HepG2 (cell line): ENCODE results near the gene WWTR1. TPM values are rescaled to one million over a fixed set of nuclear protein-coding genes. Genes with fewer than 3 reads are reported as not detected.

ENCODE experiments used
- EEA1 ChIP-seq: sonication (generic); formaldehyde crosslinking; IDR thresholded peaks from 2 replicates; pipeline ENCODE4 v1.5.1; 2020; ENCODE audit warnings: mild to moderate bottlenecking, missing genetic modification reagents, borderline replicate concordance
- EZH2 ChIP-seq: conservative IDR thresholded peaks from 2 replicates; pipeline ENCODE4 v1.6.1; 2012; ENCODE audit warnings: mild to moderate bottlenecking, low read depth, low read length, moderate library complexity
- KDM1A ChIP-seq: IDR thresholded peaks from 2 replicates; pipeline ENCODE4 v1.6.1; 2016; ENCODE audit warnings: missing compliant biosample characterization
- SATB2 ChIP-seq: sonication (generic); formaldehyde crosslinking; IDR thresholded peaks from 2 replicates; pipeline ENCODE4 v1.5.0; 2020; ENCODE audit warnings: missing genetic modification reagents
- SOX5 ChIP-seq: IDR thresholded peaks from 2 replicates; pipeline ENCODE4 v1.6.1; 2016; ENCODE audit warnings: borderline replicate concordance
- STAT5B ChIP-seq: sonication (generic); formaldehyde crosslinking; IDR thresholded peaks from 2 replicates; pipeline ENCODE4 v1.4.0; 2020; ENCODE audit warnings: missing genetic modification reagents
- TBX2 ChIP-seq: sonication (generic); formaldehyde crosslinking; IDR thresholded peaks from 2 replicates; pipeline ENCODE4 v1.5.0; 2020; ENCODE audit warnings: missing genetic modification reagents, mild to moderate bottlenecking, borderline replicate concordance
- TMF1 ChIP-seq: sonication (generic); formaldehyde crosslinking; IDR thresholded peaks from 2 replicates; pipeline ENCODE4 v1.8.1; 2022; ENCODE audit warnings: low read depth, missing genetic modification reagents
- XRCC5 ChIP-seq: fragments of 200-400 bp; formaldehyde crosslinking; optimal IDR thresholded peaks from 2 replicates; pipeline ENCODE3; 2017; ENCODE audit warnings: mild to moderate bottlenecking, low read length
- ZFP82 ChIP-seq: sonication (generic); formaldehyde crosslinking; IDR thresholded peaks from 2 replicates; pipeline ENCODE4 v1.5.1; 2020; ENCODE audit warnings: mild to moderate bottlenecking, missing genetic modification reagents, borderline replicate concordance
- ZNF224 ChIP-seq: sonication (generic); formaldehyde crosslinking; IDR thresholded peaks from 2 replicates; pipeline ENCODE4 v1.5.0; 2020; ENCODE audit warnings: mild to moderate bottlenecking, missing genetic modification reagents
- ZNF7 ChIP-seq: IDR thresholded peaks from 2 replicates; pipeline ENCODE4 v1.6.1; 2016; ENCODE audit warnings: missing biosample characterization, missing genetic modification reagents
- ZNF761 ChIP-seq: sonication (generic); formaldehyde crosslinking; conservative IDR thresholded peaks from 2 replicates; pipeline ENCODE4 v1.4.0; 2020; ENCODE audit warnings: mild to moderate bottlenecking, missing genetic modification reagents
- ZNF776 ChIP-seq: sonication (generic); formaldehyde crosslinking; IDR thresholded peaks from 2 replicates; pipeline ENCODE4 v1.4.0; 2020; ENCODE audit warnings: mild to moderate bottlenecking, missing genetic modification reagents
- polyA plus RNA-seq, 8 experiments: library from polyadenylated mRNA; depleted of rRNA in 3 of 8; stranded (reverse) in 7 of 8; unstranded in 1 of 8; fragments of >200 nt; fragmentation: Illumina TruSeq in 4 of 8; extraction: Trizol in 4 of 8; gene quantifications; 2 replicates each; pipeline versions ENCODE4 v1.2.1 to v1.2.3, GENCODE V29; 2011 to 2016; ENCODE audit warnings: low read depth in 4 of 8, missing spikeins in 1 of 8, mixed read lengths in 1 of 8; ENCODE audit not compliant: insufficient read depth in 1 of 8
- total RNA-seq, 5 experiments: library from RNA; depleted of rRNA; stranded (reverse); fragments of >200 nt; fragmentation: Illumina TruSeq; extraction: Trizol; gene quantifications; 2 replicates each; pipeline ENCODE4 v1.2.3, GENCODE V29; 2016; ENCODE audit warnings: low read depth in 1 of 5
- TF ChIP-seq, protein P1 (sequence below): sonication (generic); formaldehyde crosslinking; IDR thresholded peaks from 2 replicates; pipeline ENCODE4 v1.5.1; 2020; ENCODE audit warnings: missing genetic modification reagents, mild to moderate bottlenecking, borderline replicate concordance
- TF ChIP-seq, protein P2 (sequence below): sonication (generic); formaldehyde crosslinking; IDR thresholded peaks from 2 replicates; pipeline ENCODE4 v1.5.1; 2020; ENCODE audit warnings: missing genetic modification reagents, mild to moderate bottlenecking, borderline replicate concordance
- TF ChIP-seq, protein P3 (sequence below): IDR thresholded peaks from 2 replicates; pipeline ENCODE4 v1.4.0; 2020; ENCODE audit warnings: mild to moderate bottlenecking, missing genetic modification reagents
- TF ChIP-seq, protein P4 (sequence below): sonication (generic); formaldehyde crosslinking; IDR thresholded peaks from 2 replicates; pipeline ENCODE4 v1.4.0; 2020; ENCODE audit warnings: missing genetic modification reagents, borderline replicate concordance
- TF ChIP-seq, protein P5 (sequence below): IDR thresholded peaks from 2 replicates; pipeline ENCODE4 v1.6.1; 2012; ENCODE audit warnings: inconsistent platforms

The WWTR1 gene
- total and polyA plus RNA-seq, 2 of the 13 experiments (the other 11 are each of a cell fraction or from before 2014, with no cell fraction given), result 19.7 to 139 TPM

DNA sequence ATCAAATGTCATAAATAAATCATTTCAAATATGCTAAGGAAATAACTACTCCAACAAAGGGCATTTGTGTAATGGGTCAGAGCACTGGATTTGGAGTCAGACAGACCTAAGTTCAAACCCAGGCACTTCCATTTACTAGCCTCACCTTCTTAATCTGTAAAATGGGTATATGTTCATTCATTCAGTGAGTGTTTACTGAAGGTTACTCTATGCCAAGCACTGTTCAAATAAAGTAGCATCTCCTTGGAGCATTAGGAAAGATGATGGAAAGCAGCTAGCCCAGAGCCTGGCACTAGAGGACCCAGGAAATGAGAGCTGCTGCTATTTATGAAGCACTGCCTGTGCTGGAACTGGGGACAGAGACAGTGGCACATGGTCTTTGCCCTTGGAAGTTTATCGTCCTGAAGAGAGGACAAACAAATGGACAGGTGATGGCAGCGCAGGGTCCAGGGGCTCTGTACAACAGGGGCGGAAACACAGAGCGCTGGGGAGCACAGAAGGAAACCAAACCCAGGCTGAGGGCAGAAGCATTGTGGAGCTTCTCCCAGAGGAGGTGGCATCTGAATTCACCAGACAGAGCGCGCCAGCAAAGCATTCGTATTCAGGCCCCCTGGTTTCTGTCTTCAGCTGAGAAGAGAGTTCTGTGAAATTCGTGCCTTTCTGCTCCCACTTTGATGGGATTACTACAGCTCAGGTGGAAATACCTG is 164.4 kb downstream of the WWTR1 start (continued):
- TF ChIP-seq SATB2 (CRISPR knock-in tag), result no peak
- TF ChIP-seq EZH2, result no peak
- TF ChIP-seq EEA1 (CRISPR knock-in tag), result no peak
- TF ChIP-seq, protein P1, sequence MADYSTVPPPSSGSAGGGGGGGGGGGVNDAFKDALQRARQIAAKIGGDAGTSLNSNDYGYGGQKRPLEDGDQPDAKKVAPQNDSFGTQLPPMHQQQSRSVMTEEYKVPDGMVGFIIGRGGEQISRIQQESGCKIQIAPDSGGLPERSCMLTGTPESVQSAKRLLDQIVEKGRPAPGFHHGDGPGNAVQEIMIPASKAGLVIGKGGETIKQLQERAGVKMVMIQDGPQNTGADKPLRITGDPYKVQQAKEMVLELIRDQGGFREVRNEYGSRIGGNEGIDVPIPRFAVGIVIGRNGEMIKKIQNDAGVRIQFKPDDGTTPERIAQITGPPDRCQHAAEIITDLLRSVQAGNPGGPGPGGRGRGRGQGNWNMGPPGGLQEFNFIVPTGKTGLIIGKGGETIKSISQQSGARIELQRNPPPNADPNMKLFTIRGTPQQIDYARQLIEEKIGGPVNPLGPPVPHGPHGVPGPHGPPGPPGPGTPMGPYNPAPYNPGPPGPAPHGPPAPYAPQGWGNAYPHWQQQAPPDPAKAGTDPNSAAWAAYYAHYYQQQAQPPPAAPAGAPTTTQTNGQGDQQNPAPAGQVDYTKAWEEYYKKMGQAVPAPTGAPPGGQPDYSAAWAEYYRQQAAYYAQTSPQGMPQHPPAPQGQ (CRISPR knock-in tag), result no peak
- 0 out of 2 replicates have a peak, but pooled peaks have one; percentile 38 for TF ChIP-seq ZNF761 (CRISPR knock-in tag)
- TF ChIP-seq TBX2, result peak; percentile 67
- no peak for TF ChIP-seq STAT5B (CRISPR knock-in tag)
- TF ChIP-seq, protein P2, sequence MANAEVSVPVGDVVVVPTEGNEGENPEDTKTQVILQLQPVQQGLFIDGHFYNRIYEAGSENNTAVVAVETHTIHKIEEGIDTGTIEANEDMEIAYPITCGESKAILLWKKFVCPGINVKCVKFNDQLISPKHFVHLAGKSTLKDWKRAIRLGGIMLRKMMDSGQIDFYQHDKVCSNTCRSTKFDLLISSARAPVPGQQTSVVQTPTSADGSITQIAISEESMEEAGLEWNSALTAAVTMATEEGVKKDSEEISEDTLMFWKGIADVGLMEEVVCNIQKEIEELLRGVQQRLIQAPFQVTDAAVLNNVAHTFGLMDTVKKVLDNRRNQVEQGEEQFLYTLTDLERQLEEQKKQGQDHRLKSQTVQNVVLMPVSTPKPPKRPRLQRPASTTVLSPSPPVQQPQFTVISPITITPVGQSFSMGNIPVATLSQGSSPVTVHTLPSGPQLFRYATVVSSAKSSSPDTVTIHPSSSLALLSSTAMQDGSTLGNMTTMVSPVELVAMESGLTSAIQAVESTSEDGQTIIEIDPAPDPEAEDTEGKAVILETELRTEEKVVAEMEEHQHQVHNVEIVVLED (CRISPR knock-in tag), result no peak
- TF ChIP-seq, protein P3, sequence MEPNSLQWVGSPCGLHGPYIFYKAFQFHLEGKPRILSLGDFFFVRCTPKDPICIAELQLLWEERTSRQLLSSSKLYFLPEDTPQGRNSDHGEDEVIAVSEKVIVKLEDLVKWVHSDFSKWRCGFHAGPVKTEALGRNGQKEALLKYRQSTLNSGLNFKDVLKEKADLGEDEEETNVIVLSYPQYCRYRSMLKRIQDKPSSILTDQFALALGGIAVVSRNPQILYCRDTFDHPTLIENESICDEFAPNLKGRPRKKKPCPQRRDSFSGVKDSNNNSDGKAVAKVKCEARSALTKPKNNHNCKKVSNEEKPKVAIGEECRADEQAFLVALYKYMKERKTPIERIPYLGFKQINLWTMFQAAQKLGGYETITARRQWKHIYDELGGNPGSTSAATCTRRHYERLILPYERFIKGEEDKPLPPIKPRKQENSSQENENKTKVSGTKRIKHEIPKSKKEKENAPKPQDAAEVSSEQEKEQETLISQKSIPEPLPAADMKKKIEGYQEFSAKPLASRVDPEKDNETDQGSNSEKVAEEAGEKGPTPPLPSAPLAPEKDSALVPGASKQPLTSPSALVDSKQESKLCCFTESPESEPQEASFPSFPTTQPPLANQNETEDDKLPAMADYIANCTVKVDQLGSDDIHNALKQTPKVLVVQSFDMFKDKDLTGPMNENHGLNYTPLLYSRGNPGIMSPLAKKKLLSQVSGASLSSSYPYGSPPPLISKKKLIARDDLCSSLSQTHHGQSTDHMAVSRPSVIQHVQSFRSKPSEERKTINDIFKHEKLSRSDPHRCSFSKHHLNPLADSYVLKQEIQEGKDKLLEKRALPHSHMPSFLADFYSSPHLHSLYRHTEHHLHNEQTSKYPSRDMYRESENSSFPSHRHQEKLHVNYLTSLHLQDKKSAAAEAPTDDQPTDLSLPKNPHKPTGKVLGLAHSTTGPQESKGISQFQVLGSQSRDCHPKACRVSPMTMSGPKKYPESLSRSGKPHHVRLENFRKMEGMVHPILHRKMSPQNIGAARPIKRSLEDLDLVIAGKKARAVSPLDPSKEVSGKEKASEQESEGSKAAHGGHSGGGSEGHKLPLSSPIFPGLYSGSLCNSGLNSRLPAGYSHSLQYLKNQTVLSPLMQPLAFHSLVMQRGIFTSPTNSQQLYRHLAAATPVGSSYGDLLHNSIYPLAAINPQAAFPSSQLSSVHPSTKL (CRISPR knock-in tag), result peak; percentile 83
- no peak for TF ChIP-seq ZFP82
- TF ChIP-seq, protein P4, sequence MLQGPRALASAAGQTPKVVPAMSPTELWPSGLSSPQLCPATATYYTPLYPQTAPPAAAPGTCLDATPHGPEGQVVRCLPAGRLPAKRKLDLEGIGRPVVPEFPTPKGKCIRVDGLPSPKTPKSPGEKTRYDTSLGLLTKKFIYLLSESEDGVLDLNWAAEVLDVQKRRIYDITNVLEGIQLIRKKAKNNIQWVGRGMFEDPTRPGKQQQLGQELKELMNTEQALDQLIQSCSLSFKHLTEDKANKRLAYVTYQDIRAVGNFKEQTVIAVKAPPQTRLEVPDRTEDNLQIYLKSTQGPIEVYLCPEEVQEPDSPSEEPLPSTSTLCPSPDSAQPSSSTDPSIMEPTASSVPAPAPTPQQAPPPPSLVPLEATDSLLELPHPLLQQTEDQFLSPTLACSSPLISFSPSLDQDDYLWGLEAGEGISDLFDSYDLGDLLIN (CRISPR knock-in tag), result no peak
- no peak for TF ChIP-seq TMF1
- TF ChIP-seq ZNF776, result no peak
- TF ChIP-seq XRCC5, result peak; percentile 49
- peak; percentile 95 for TF ChIP-seq KDM1A (CRISPR knock-in tag)
- TF ChIP-seq ZNF224 (CRISPR knock-in tag), result no peak
- TF ChIP-seq ZNF7 (CRISPR knock-in tag), result no peak
- TF ChIP-seq, protein P5, sequence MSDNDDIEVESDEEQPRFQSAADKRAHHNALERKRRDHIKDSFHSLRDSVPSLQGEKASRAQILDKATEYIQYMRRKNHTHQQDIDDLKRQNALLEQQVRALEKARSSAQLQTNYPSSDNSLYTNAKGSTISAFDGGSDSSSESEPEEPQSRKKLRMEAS, result peak; percentile 91
- TF ChIP-seq SOX5 (CRISPR knock-in tag), result peak; percentile 81; the same call in 1 of the 2 replicates
